ENCODE data around the gene PHRF1.

The PHRF1 gene

GRCh38 chr11:595400-595799, 19.1 kb downstream of the PHRF1 start:
- DNase-seq (ENCODE audit: low spot score) (no peak), FAIRE-seq (no peak)

- FAIRE-seq, result no peak
- DNase-seq (ENCODE audit: low spot score), result no peak
Observed at GRCh38 chr11:596374-596773, 20.1 kb downstream of the PHRF1 start.

GRCh38 chr11:597166-597725, 21.0 kb downstream of the PHRF1 start:
- no peak for FAIRE-seq
- DNase-seq (ENCODE audit: low spot score), result no peak

- no peak for DNase-seq (ENCODE audit: low spot score)
- no peak for FAIRE-seq
Observed at GRCh38 chr11:598005-598680, 21.9 kb downstream of the PHRF1 start.

GRCh38 chr11:601573-602245, 25.4 kb downstream of the PHRF1 start:
- DNase-seq (ENCODE audit: low spot score), result no peak
- FAIRE-seq, result no peak

GRCh38 chr11:603154-603553, 26.9 kb downstream of the PHRF1 start:
- FAIRE-seq, result no peak

GRCh38 chr11:605286-606129, 29.2 kb downstream of the PHRF1 start:
- DNase-seq (ENCODE audit: low spot score) (no peak), FAIRE-seq (no peak)

More at GRCh38 chr11:603154-603553, 26.9 kb downstream of the PHRF1 start:
- no peak for DNase-seq (ENCODE audit: low spot score)

GRCh38 chr11:606245-606644, 30.0 kb downstream of the PHRF1 start:
- FAIRE-seq (no peak), DNase-seq (ENCODE audit: low spot score) (no peak)

GRCh38 chr11:607020-607780, 30.9 kb downstream of the PHRF1 start:
- no peak for FAIRE-seq
- DNase-seq (ENCODE audit: low spot score), result no peak

- DNase-seq (ENCODE audit: low spot score), result no peak
- no peak for FAIRE-seq
Observed at GRCh38 chr11:607971-608659, 31.8 kb downstream of the PHRF1 start.

GRCh38 chr11:608791-609251, 32.6 kb downstream of the PHRF1 start:
- DNase-seq (ENCODE audit: low spot score) (no peak), FAIRE-seq (no peak)

- FAIRE-seq (no peak), DNase-seq (ENCODE audit: low spot score) (no peak)
Observed at GRCh38 chr11:609341-609811, 33.1 kb downstream of the PHRF1 start.

GRCh38 chr11:610146-610801, 34.0 kb downstream of the PHRF1 start:
- FAIRE-seq, result no peak

GRCh38 chr11:611001-611996, 35.0 kb downstream of the PHRF1 start:
- FAIRE-seq, result no peak
- no peak for DNase-seq (ENCODE audit: low spot score)

More at GRCh38 chr11:610146-610801, 34.0 kb downstream of the PHRF1 start:
- no peak for DNase-seq (ENCODE audit: low spot score)

- DNase-seq (ENCODE audit: low spot score) (peak; percentile 10), FAIRE-seq (no peak)
Observed at GRCh38 chr11:612201-612960, 36.1 kb downstream of the PHRF1 start.

GRCh38 chr11:612961-613300, 36.7 kb downstream of the PHRF1 start:
- DNase-seq (ENCODE audit: low spot score), result no peak
- no peak for FAIRE-seq

- no peak for FAIRE-seq
- DNase-seq (ENCODE audit: low spot score), result peak; percentile 20
Observed at GRCh38 chr11:613369-613968, 37.2 kb downstream of the PHRF1 start.
